ENCODE data around the gene HOXD10. TPM values are rescaled to one million over a fixed set of nuclear protein-coding genes. Genes with fewer than 3 reads are reported as not detected.
A peak's percentile ranks its signal among the peaks of the same experiment; 100 is the strongest.

The HOXD10 gene
- total and polyA plus RNA-seq, 2 of the 13 experiments (the other 11 are each of a cell fraction or from before 2014, with no cell fraction given): not detected

- peak; percentile 33 for TF ChIP-seq SKI (IDR thresholded peaks at IDR 0.05; ENCODE audit: partially characterized antibody)
- TF ChIP-seq DNMT1 (CRISPR knock-in tag; IDR thresholded peaks at IDR 0.05): peak; percentile 90
- TF ChIP-seq NFIB (CRISPR knock-in tag; IDR thresholded peaks at IDR 0.05; ENCODE audit: borderline replicate concordance): no peak
- TF ChIP-seq, protein P1, sequence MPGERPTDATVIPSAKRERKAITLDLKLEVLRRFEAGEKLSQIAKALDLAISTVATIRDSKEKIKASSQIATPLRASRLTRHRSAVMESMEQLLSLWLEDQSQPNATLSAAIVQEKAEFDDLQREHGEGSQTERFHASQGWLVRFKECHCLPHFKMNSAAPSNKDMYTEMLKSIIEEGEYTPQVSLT (CRISPR knock-in tag; IDR thresholded peaks at IDR 0.05; ENCODE audit: borderline replicate concordance, low read depth): no peak; the same call in 1 of the 2 replicates
- TF ChIP-seq TBP (CRISPR knock-in tag; IDR thresholded peaks at IDR 0.05): no peak
- peak; percentile 86; the same call in 1 of the 2 replicates for TF ChIP-seq ZFP91 (CRISPR knock-in tag; IDR thresholded peaks at IDR 0.05; ENCODE audit: borderline replicate concordance)
- no peak for TF ChIP-seq ZBTB20 (CRISPR knock-in tag; IDR thresholded peaks at IDR 0.05; ENCODE audit: borderline replicate concordance, low read depth)
- no peak; the same call in 1 of the 2 replicates for TF ChIP-seq MAFG (CRISPR knock-in tag; IDR thresholded peaks at IDR 0.05)
- TF ChIP-seq ZSCAN29 (CRISPR knock-in tag; conservative IDR thresholded peaks at IDR 0.05): peak; percentile 58; the same call in 1 of the 2 replicates
- TF ChIP-seq, protein P2, sequence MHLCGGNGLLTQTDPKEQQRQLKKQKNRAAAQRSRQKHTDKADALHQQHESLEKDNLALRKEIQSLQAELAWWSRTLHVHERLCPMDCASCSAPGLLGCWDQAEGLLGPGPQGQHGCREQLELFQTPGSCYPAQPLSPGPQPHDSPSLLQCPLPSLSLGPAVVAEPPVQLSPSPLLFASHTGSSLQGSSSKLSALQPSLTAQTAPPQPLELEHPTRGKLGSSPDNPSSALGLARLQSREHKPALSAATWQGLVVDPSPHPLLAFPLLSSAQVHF (CRISPR knock-in tag; IDR thresholded peaks at IDR 0.05): no peak
- TF ChIP-seq, protein P3, sequence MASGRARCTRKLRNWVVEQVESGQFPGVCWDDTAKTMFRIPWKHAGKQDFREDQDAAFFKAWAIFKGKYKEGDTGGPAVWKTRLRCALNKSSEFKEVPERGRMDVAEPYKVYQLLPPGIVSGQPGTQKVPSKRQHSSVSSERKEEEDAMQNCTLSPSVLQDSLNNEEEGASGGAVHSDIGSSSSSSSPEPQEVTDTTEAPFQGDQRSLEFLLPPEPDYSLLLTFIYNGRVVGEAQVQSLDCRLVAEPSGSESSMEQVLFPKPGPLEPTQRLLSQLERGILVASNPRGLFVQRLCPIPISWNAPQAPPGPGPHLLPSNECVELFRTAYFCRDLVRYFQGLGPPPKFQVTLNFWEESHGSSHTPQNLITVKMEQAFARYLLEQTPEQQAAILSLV (CRISPR knock-in tag; IDR thresholded peaks at IDR 0.05; ENCODE audit: borderline replicate concordance): peak; percentile 67; the same call in 1 of the 2 replicates
- TF ChIP-seq ZNF605 (CRISPR knock-in tag; IDR thresholded peaks at IDR 0.05): no peak; the same call in 1 of the 2 replicates
- TF ChIP-seq ZBTB37 (CRISPR knock-in tag; IDR thresholded peaks at IDR 0.05): no peak
- TF ChIP-seq STAT5B (CRISPR knock-in tag; IDR thresholded peaks at IDR 0.05): no peak
- TF ChIP-seq ZNF737 (CRISPR knock-in tag; IDR thresholded peaks at IDR 0.05; ENCODE audit: borderline replicate concordance): no peak
- no peak for TF ChIP-seq NR3C1 (CRISPR knock-in tag; IDR thresholded peaks at IDR 0.05)
- TF ChIP-seq SP4 (CRISPR knock-in tag; IDR thresholded peaks at IDR 0.05): peak; percentile 82
- TF ChIP-seq POGK (CRISPR knock-in tag; conservative IDR thresholded peaks at IDR 0.05): peak; percentile 93
- peak; percentile 22; the same call in 1 of the 2 replicates for TF ChIP-seq MED13 (CRISPR knock-in tag; IDR thresholded peaks at IDR 0.05)
- TF ChIP-seq NFE2 (CRISPR knock-in tag; IDR thresholded peaks at IDR 0.05): no peak
- peak; percentile 53; the same call in 1 of the 2 replicates for TF ChIP-seq MXD4 (CRISPR knock-in tag; IDR thresholded peaks at IDR 0.05)
- no peak for TF ChIP-seq PHF20 (CRISPR knock-in tag; IDR thresholded peaks at IDR 0.05)
Observed at GRCh38 chr2:176140513-176141317, 24.1 kb downstream of the HOXD10 start (continued).

Measured in HepG2 (cell line).